SK-N-SH treated with all-trans-retinoic acid at 6 μM for 48 hours (cell line): ENCODE data around the gene EFCAB9.

Source experiments
- TCF4 ChIP-seq: fragments of 250-450 bp; sonication (Bioruptor Pico); IDR thresholded peaks from 2 replicates; pipeline ENCODE4 v1.8.0; 2021; ENCODE audit warnings: mild to moderate bottlenecking, moderate library complexity, borderline replicate concordance
- ZFP3 ChIP-seq: fragments of 250-450 bp; sonication (Bioruptor Pico); IDR thresholded peaks from 2 replicates; pipeline ENCODE4 v1.5.0; 2020; ENCODE audit warnings: mild to moderate bottlenecking, moderate library complexity
- TF ChIP-seq, protein P1 (sequence below): fragments of 250-450 bp; sonication (Bioruptor Pico); IDR thresholded peaks from 2 replicates; pipeline ENCODE4 v1.8.0; 2021; ENCODE audit warnings: low read depth, mild to moderate bottlenecking, moderate library complexity, borderline replicate concordance

DNA sequence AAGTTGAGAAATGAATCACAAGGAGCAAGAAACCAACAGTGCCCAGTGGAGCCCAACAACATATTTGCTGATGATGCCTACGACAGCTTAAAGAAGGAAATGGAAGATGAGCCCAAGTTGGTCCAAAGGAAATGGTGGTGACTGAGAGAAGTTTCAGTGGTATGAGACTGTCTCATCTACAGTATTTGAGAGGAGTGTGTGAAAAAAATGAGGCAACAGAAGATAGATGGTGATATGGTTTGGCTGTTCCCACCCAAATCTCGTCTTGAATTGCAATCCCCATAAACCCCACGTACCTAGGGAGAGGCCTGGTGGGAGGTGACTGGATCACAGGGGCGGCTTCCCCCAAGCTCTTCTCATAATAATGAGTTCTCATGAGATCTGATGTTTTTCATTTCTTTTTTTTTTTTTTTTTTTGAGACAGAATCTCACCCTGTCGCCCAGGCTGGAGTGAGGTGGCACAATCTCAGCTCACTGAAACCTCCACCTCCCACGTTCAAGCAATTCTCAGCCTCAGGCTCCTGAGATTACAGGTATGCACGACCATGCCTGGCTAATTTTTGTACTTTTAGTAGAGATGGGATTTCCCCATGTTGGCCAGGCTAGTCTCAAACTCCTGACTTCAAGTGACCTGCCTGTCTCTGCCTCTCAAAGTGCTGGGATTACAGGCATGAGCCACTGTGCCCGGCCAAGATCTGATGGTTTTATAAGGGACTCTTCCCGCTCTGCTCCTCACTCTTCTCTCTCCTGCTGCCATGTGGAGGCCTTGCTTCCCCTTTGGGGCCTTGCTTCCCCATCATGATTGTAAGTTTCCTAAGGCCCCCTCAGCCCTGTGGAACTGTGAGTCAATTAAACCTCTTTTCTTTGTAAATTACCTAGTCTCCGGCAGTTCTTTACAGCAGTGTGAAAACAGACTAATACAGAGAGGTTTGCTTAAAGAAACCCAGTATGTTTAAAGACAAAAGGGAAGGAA, 30.2 kb downstream of the EFCAB9 start:
- TF ChIP-seq ZFP3 (no peak), TCF4 (CRISPR knock-in tag) (no peak)
- TF ChIP-seq, protein P1, sequence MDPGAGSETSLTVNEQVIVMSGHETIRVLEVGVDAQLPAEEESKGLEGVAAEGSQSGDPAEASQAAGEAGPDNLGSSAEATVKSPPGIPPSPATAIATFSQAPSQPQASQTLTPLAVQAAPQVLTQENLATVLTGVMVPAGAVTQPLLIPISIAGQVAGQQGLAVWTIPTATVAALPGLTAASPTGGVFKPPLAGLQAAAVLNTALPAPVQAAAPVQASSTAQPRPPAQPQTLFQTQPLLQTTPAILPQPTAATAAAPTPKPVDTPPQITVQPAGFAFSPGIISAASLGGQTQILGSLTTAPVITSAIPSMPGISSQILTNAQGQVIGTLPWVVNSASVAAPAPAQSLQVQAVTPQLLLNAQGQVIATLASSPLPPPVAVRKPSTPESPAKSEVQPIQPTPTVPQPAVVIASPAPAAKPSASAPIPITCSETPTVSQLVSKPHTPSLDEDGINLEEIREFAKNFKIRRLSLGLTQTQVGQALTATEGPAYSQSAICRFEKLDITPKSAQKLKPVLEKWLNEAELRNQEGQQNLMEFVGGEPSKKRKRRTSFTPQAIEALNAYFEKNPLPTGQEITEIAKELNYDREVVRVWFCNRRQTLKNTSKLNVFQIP (CRISPR knock-in tag), result no peak
